ENCODE results near the gene SH3BP1.
"Not testable (repeated sequence)": the region's sequence is repeated elsewhere in the genome, so short reads cannot be mapped to it uniquely, and the experiment has no call there.

The SH3BP1 gene

GRCh38 chr22:37639070-37639760 is at the start of gene SH3BP1:
TSS of gene SH3BP1 (plus strand) at chr22:37639669. CDS start at chr22:37639788, 119 bp downstream.
- DNase-seq: peak; percentile 43

- DNase-seq: not testable (repeated sequence)
Measured at GRCh38 chr22:37591081-37591480, 48.4 kb upstream of the SH3BP1 start.

- DNase-seq: no peak
Measured at GRCh38 chr22:37591823-37592404, 47.6 kb upstream of the SH3BP1 start.

GRCh38 chr22:37594237-37594636 is 45.2 kb upstream of the SH3BP1 start:
- DNase-seq: no peak

GRCh38 chr22:37599153-37599552 is 40.3 kb upstream of the SH3BP1 start:
- DNase-seq: no peak

GRCh38 chr22:37601203-37601539 is 38.3 kb upstream of the SH3BP1 start:
- DNase-seq: no peak

- DNase-seq: no peak
Measured at GRCh38 chr22:37601540-37602442, 37.7 kb upstream of the SH3BP1 start.

GRCh38 chr22:37602546-37603277 is 36.8 kb upstream of the SH3BP1 start:
- DNase-seq: not testable (repeated sequence)

- DNase-seq: no peak
Measured at GRCh38 chr22:37604074-37604473, 35.4 kb upstream of the SH3BP1 start.

- peak; percentile 26 for DNase-seq
Measured at GRCh38 chr22:37604875-37605274, 34.6 kb upstream of the SH3BP1 start.

- DNase-seq: peak; percentile 90
Measured at GRCh38 chr22:37607010-37607934, 32.2 kb upstream of the SH3BP1 start.

GRCh38 chr22:37607935-37608476 is 31.5 kb upstream of the SH3BP1 start:
- peak; percentile 14 for DNase-seq

- DNase-seq: peak; percentile 93
Measured at GRCh38 chr22:37608477-37609239, 30.8 kb upstream of the SH3BP1 start, which contains the start of gene GGA1. TSS of gene GGA1 (plus strand) at chr22:37608834. CDS start at chr22:37608861, 27 bp downstream.

GRCh38 chr22:37609240-37610152 is 30.0 kb upstream of the SH3BP1 start:
- DNase-seq: no peak

GRCh38 chr22:37610153-37610475 is 29.4 kb upstream of the SH3BP1 start:
- not testable (repeated sequence) for DNase-seq

- DNase-seq: no peak
Measured at GRCh38 chr22:37610480-37611129, 28.9 kb upstream of the SH3BP1 start.

- no peak for DNase-seq
Measured at GRCh38 chr22:37611207-37611606, 28.3 kb upstream of the SH3BP1 start.

- DNase-seq: no peak
Measured at GRCh38 chr22:37616201-37617083, 23.0 kb upstream of the SH3BP1 start.
